22Rv1 (cell line): ENCODE results near the gene RERE.

Experiments
- ZFX ChIP-seq: fragments of 450-650 bp; IDR thresholded peaks from 2 replicates; pipeline ENCODE4 v1.6.1; 2017; ENCODE audit warnings: antibody characterized with exemption, borderline replicate concordance
- TF ChIP-seq, protein P1 (sequence below): fragments of 450-650 bp; IDR thresholded peaks from 2 replicates; pipeline ENCODE4 v1.5.1; 2017; ENCODE audit warnings: mild to moderate bottlenecking

DNA sequence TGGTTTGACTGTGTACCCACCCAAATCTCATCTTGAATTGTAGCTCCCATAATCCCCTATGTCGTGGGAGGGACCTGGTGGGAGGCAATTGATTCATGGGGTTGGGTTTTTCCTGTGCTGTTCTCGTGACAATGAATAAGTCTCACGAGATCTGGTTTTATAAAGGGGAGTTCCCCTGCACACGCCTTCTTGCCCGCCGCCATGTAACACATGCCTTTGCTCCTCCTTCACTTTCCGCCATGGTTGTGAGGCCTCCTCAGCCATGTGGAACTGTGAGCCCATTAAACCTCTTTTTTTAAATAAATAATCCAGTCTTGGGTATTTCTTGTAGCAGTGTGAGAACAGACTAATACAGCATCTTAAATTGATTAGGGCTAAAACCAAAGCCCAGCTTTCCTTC, 22.6 kb upstream of the RERE start:
- TF ChIP-seq, protein P1, sequence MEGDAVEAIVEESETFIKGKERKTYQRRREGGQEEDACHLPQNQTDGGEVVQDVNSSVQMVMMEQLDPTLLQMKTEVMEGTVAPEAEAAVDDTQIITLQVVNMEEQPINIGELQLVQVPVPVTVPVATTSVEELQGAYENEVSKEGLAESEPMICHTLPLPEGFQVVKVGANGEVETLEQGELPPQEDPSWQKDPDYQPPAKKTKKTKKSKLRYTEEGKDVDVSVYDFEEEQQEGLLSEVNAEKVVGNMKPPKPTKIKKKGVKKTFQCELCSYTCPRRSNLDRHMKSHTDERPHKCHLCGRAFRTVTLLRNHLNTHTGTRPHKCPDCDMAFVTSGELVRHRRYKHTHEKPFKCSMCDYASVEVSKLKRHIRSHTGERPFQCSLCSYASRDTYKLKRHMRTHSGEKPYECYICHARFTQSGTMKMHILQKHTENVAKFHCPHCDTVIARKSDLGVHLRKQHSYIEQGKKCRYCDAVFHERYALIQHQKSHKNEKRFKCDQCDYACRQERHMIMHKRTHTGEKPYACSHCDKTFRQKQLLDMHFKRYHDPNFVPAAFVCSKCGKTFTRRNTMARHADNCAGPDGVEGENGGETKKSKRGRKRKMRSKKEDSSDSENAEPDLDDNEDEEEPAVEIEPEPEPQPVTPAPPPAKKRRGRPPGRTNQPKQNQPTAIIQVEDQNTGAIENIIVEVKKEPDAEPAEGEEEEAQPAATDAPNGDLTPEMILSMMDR: no peak
- TF ChIP-seq ZFX: no peak
